IPS DF 4.7 (cell line): ENCODE data around the gene LRP1B.

Experiments
- DNase-seq: peaks from one replicate; pipeline ENCODE4 v3.0.0-alpha.2; 2013; ENCODE audit warnings: low spot score; ENCODE audit errors: extremely low read depth

Gene LRP1B

GRCh38 chr2:141595316-141595920 lies 535.4 kb downstream of the LRP1B start:
- DNase-seq: no peak

- DNase-seq: no peak
Observed at GRCh38 chr2:141591787-141592186, 539.0 kb downstream of the LRP1B start.

GRCh38 chr2:141590620-141591019 lies 540.2 kb downstream of the LRP1B start:
- no peak for DNase-seq

- DNase-seq: no peak
Observed at GRCh38 chr2:141589314-141589713, 541.5 kb downstream of the LRP1B start.

GRCh38 chr2:141586985-141587384 lies 543.8 kb downstream of the LRP1B start:
- DNase-seq: no peak

- no peak for DNase-seq
Observed at GRCh38 chr2:141582213-141582612, 548.6 kb downstream of the LRP1B start.

GRCh38 chr2:141579071-141579470 lies 551.7 kb downstream of the LRP1B start:
- no peak for DNase-seq

GRCh38 chr2:141570474-141571131 lies 560.2 kb downstream of the LRP1B start:
- no peak for DNase-seq

- no peak for DNase-seq
Observed at GRCh38 chr2:141569941-141570340, 560.9 kb downstream of the LRP1B start.

GRCh38 chr2:141565597-141565996 lies 565.2 kb downstream of the LRP1B start:
- DNase-seq: no peak

GRCh38 chr2:141560723-141561122 lies 570.1 kb downstream of the LRP1B start:
- DNase-seq: no peak

GRCh38 chr2:141557329-141558095 lies 573.3 kb downstream of the LRP1B start:
- no peak for DNase-seq

GRCh38 chr2:141555876-141556470 lies 574.8 kb downstream of the LRP1B start:
- DNase-seq: no peak

GRCh38 chr2:141554810-141555209 lies 576.0 kb downstream of the LRP1B start:
- peak; percentile 28 for DNase-seq

- no peak for DNase-seq
Observed at GRCh38 chr2:141534666-141535362, 596.0 kb downstream of the LRP1B start.

GRCh38 chr2:141529659-141530058 lies 601.2 kb downstream of the LRP1B start:
- DNase-seq: no peak

GRCh38 chr2:141528990-141529389 lies 601.8 kb downstream of the LRP1B start:
- DNase-seq: no peak

- DNase-seq: no peak
Observed at GRCh38 chr2:141526760-141527159, 604.1 kb downstream of the LRP1B start.

GRCh38 chr2:141524777-141525176 lies 606.0 kb downstream of the LRP1B start:
- no peak for DNase-seq

GRCh38 chr2:141523199-141523598 lies 607.6 kb downstream of the LRP1B start:
- no peak for DNase-seq

- DNase-seq: no peak
Observed at GRCh38 chr2:141522702-141523101, 608.1 kb downstream of the LRP1B start.

GRCh38 chr2:141522048-141522447 lies 608.8 kb downstream of the LRP1B start:
- DNase-seq: no peak
